Islet of Langerhans (tissue), 1 donor: ENCODE data around the gene COL4A1.

ENCODE experiments used
- FAIRE-seq: peaks from one replicate; lab custom pipeline; 2011; peaks lifted over from hg19 to GRCh38; lab: Jason Lieb, UNC

Gene COL4A1

GRCh38 chr13:110109140-110109783 lies 197.7 kb downstream of the COL4A1 start:
- FAIRE-seq, result no peak

- peak; percentile 24 for FAIRE-seq
Observed at GRCh38 chr13:110108348-110109139, 198.4 kb downstream of the COL4A1 start.

- no peak for FAIRE-seq
Observed at GRCh38 chr13:110107568-110108347, 199.2 kb downstream of the COL4A1 start.

GRCh38 chr13:110106726-110107125 lies 200.2 kb downstream of the COL4A1 start:
- no peak for FAIRE-seq

- no peak for FAIRE-seq
Observed at GRCh38 chr13:110105136-110105535, 201.8 kb downstream of the COL4A1 start.

GRCh38 chr13:110103534-110103933 lies 203.4 kb downstream of the COL4A1 start:
- no peak for FAIRE-seq

- no peak for FAIRE-seq
Observed at GRCh38 chr13:110103026-110103425, 203.9 kb downstream of the COL4A1 start.

GRCh38 chr13:110102053-110102452 lies 204.9 kb downstream of the COL4A1 start:
- FAIRE-seq, result no peak

GRCh38 chr13:110099922-110100321 lies 207.0 kb downstream of the COL4A1 start:
- FAIRE-seq, result no peak
